NCI-H2227 (cell line): ENCODE data around the gene GCGR.

Experiments used
- DNase-seq: peaks from one replicate; lab custom pipeline; 2025; ENCODE audit not compliant: unreplicated experiment; lab: John Stamatoyannopoulos, UW

Gene GCGR

GRCh38 chr17:81803728-81804558, at the start of gene GCGR:
Gene GCGR (plus strand): TSS chr17:81804150. CDS start chr17:81809019, 4,869 bp downstream.
- no peak for DNase-seq

DNA sequence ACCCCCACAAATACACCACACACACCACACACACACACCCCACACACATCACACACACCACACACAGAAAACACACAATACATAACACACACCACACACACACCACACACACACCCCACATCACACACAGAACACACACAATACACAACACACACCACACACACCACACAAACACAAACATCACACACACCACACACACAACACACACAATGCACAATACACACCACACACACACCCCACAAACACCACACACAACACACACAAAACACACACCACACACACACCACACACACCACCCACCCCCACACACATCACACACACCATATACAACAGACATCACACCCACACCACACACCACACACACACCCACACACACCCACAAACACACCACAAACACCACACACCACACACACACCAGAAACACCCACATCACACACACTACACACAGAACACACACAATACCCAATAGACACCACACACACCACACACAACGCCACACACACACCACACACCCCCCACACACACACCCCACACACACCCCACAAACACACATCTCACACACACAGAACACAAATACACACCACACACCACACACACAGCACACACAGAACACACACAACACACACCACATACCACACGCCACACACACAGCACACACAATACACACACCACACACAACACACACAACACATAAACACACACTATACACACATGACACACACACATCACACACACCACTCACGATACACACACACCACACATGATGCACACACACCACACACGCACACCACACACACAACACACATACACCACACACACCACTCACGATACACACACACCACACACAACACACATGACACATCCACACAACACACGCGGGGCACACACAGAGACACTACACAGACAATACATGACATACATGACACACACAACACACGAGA, 11.0 kb upstream of the GCGR start:
- DNase-seq = no peak

DNA sequence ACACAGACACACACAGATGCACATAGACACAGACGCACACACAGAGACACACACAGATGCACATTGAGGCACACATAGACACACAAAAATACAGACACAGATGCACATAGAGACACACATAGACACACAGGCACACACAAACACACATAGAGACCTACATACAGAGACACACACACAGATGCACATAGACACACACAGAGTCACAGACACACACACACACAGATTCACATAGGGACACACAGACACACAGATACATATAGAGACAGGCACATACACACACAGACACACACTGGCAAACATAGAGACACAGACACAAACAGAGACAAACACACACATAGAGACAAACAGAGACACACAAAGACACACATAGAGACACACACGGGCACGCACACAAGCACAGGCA, 9.9 kb upstream of the GCGR start:
- DNase-seq = no peak

DNA sequence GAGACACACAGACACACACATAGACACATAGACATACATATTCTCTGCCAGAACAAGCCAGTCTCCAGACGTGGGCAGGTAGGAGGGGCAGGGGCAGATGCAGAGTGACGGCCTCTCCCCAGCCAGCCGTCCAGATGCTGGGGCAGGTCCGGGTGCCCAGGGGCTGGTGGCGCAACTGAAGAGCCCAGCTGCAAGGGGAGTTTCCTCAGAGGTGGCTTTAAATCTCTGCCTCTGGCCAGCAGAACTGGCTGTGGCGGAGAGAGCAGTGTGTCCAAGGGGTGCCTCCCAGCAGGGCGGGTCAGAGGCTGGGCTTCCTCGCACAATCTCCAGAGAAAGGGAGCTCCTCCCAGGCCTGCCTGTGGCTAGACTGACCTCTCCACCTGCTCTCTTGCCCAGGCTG, 9.4 kb upstream of the GCGR start:
- DNase-seq = peak; percentile 13

DNA sequence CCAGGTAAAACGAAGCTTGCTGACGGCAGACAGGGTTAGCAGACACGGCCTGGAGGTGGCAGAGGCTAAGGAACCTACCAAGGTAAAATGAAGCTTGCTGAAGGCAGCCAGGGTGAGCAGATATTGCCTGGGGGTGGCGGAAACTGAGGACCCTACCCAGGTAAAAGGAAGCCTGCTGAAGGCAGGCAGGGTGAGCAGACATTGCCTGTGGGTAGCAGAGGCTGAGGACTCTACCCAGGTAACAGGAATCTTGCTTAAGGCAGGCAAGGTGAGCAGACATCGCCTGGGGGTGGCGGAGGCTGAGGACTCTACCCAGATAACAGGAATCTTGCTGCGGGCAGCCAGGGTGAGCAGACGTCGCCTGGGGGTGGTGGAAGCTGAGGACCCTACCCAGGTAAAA, 2.6 kb upstream of the GCGR start:
- DNase-seq = no peak

GRCh38 chr17:81802048-81802758, 1.7 kb upstream of the GCGR start:
- DNase-seq = no peak

- DNase-seq = no peak
These were observed 900 bp upstream of the GCGR start for GRCh38 chr17:81802856-81803643.

DNA sequence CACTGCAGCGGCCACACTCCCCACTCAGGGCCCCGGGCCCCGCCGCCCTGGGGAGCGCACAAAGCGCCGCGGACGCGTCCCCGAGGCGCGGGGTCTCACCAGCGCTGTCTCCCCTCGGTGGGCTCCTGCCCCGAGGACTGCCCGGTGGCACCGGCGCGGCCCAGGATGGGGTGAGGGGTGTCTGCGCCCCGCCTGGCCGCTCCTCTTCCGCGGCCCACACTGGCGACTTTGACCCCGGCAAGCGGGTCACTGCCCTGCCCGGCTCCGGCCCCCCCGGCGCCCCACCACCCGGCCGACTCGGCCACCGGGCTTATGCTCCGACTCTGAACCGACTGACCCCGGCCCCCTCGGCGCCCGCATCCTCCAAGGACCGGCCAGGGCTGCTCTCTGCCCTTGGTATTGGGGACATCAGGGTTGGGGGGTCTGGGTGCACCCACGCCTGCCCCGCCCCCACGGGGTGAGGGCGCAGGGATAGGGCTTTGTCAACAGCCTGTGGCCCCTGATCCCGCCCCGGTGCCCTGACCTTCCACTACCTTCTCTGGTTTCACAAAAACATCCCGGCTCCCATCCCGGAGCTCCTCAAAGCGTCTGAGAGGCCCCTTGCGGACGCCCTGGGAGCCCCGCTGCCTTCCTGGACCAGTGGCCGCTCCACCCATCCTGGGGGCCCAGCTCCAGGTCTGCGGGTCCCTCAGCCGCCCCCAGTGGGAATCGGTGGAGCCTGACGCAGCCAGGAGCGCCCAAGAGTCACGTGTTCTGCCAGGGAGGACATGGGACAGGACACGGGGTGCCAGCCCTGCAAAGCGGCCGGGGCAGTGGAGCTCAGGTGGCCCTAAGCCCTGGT, 829 bp downstream of the GCGR start:
- DNase-seq = no peak

GRCh38 chr17:81805707-81806460, 1.9 kb downstream of the GCGR start:
- no peak for DNase-seq

DNA sequence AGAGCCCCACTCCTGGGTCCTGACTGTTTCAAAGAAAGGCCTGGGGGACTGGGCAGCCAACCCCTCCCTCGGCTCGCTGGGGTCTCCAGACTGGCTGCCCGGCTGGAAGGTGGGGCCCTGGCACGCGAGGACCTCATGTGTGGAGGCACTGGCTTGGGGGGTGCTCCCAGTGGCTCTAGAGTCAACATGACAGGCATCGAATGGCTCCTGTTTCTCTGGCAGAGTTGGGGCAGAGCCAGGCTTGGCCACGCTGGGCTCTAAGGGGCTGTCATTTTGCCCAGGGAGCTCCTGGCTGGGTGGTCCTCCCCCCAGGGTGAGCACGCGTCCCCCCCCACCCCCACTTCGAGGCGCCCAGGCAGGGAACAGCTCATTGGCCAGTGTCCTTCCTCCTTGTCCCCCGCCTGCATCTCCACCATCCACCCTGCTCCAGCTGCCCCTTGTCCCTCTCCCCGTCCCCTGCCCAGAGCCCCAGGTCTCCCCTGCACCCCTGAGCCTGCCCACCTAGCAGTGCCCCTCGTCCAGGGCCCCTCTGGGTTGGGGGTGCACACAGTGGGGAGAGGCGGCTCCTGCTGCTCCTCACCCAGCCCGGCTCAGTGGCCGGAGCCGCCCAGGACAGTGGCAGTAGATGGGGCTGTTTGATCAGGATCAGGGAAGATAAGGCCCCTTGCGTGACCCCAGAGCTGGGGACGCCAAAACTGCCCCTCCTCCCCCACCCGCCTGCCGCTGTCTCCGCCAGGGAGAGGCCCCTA, 2.7 kb downstream of the GCGR start:
- DNase-seq = no peak

DNA sequence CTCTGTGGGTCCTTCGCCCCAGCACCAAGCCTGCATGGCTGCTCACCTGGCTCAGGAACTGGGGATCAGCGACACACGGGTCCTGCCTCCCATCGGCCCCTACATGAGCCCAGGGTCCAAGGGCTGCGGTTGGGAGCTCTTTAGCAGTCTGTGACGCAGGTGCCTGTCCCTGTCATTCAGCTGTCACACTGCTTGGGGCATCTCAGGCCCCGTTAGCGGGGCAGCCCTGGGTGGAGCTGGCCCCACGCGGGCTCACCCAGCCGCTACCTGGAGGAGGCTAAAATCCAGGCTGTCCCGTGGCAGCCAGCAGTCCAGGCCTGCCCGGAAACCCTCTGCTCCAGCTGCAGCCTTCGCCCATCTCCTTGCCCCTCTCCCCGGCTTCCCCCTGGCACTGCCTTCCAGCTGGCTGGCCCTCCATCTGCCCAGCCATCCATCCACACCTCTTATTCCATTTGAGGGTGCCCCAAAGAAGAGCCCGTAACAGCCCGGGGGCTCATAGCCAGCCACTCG, 3.3 kb downstream of the GCGR start:
- no peak for DNase-seq

GRCh38 chr17:81807839-81808238, 3.9 kb downstream of the GCGR start:
- DNase-seq = no peak

GRCh38 chr17:81808778-81809555, 5.0 kb downstream of the GCGR start:
- no peak for DNase-seq

DNA sequence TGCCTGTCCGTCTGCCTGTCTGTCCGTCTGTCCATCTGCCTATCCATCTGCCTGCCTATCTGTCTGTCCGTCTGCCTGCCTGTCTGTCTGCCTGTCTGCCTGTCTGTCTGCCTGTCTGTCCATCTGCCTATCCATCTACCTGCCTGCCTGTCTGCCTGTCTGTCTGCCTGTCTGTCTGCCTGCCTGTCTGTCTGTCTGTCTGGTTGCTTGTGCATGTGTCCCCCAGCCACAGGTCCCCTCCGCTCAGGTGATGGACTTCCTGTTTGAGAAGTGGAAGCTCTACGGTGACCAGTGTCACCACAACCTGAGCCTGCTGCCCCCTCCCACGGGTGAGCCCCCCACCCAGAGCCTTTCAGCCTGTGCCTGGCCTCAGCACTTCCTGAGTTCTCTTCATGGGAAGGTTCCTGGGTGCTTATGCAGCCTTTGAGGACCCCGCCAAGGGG, 5.6 kb downstream of the GCGR start:
- DNase-seq = no peak

DNA sequence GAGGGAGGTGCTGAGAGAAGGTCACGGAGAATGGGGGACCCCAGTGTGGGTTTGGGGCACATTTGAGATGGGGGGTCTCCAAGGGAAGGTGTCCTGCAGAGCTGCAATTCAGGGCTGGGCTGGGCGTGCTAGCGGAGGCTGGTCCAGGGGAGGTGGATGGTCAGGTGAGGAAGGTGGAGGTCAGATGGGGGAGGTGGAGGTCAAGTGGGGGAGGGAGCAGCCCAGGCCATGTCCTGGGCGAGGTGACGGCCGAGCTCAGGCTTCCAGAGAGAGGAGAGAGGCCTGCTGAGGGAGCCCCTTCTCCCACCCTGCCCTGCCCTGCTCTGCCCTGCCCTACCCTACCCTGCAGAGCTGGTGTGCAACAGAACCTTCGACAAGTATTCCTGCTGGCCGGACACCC, 6.5 kb downstream of the GCGR start:
- no peak for DNase-seq

DNA sequence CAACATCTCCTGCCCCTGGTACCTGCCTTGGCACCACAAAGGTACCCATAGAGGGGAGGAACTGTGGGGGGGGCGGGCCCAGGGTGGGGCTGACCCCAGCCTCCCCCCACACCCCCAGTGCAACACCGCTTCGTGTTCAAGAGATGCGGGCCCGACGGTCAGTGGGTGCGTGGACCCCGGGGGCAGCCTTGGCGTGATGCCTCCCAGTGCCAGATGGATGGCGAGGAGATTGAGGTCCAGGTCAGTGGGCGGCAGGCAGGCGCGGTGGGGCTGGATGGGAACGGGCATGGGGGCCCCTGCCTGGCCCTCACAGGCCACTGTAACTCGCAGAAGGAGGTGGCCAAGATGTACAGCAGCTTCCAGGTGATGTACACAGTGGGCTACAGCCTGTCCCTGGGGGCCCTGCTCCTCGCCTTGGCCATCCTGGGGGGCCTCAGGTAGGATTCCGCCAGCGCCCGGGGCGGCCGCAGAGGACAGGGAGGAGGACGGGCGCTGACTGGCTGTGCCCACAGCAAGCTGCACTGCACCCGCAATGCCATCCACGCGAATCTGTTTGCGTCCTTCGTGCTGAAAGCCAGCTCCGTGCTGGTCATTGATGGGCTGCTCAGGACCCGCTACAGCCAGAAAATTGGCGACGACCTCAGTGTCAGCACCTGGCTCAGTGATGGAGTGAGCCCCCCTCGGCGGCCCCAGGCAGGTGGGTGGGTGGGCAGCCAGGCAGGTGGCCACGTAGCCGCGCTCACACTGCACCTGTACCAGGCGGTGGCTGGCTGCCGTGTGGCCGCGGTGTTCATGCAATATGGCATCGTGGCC, 7.1 kb downstream of the GCGR start:
- DNase-seq = no peak
